Body of pancreas (tissue), 4 donors: ENCODE data around the gene PTPN5.

Experiments used
- CTCF ChIP-seq, 7 experiments: fragments of 450-650 bp in 4 of 7; fragments of 200-600 bp in 3 of 7; sonication (generic) in 3 of 7; IDR thresholded peaks; one replicate each; pipeline ENCODE4 v1.5.1; 2016 to 2019; ENCODE audit warnings: antibody characterized with exemption in 7 of 7
- POLR2A ChIP-seq, 3 donors: fragments of 450-650 bp; IDR thresholded peaks; one replicate each; pipeline ENCODE4 v1.6.1; 2016; ENCODE audit warnings: antibody characterized with exemption in 3 of 3, mild to moderate bottlenecking in 2 of 3

DNA sequence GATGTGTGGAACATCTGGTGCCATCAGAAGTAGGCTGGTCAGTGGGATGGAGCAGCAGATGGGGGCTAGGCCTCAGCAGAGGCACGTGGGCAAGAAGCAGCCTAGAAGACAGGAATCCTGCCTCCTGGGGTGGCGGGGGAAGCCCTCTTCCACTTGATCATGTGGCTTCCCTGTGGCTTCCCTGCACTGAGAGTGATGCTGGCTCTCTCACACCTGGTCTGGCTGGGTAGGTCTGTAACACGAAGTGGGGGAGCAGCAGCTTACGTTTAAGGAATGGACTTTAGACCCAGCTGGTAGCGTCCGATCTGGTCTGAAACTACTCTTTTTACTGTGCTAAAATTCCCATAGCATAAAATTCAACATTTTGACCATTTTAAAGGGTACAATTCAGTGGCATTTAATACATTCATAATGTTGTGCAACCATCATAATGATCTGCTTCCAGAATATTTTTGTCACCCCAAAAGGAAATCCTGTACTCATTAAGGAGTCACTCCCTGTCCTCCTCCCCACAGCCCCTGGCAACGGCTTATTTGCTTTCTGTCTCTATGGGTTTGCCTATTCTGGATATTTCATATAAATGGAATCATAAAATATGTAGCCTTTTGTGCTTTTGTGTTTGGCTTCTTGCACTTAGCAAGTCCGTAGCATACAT, 21.7 kb downstream of the PTPN5 start:
- TF ChIP-seq CTCF (IDR thresholded peaks at IDR 0.05) (no peak), POLR2A (IDR thresholded peaks at IDR 0.05) (no peak)
